Measurements from ENCODE around the gene MED15.
"Not testable (repeated sequence)": the region's sequence is repeated elsewhere in the genome, so short reads cannot be mapped to it uniquely, and the experiment has no call there.

MED15 gene

DNA sequence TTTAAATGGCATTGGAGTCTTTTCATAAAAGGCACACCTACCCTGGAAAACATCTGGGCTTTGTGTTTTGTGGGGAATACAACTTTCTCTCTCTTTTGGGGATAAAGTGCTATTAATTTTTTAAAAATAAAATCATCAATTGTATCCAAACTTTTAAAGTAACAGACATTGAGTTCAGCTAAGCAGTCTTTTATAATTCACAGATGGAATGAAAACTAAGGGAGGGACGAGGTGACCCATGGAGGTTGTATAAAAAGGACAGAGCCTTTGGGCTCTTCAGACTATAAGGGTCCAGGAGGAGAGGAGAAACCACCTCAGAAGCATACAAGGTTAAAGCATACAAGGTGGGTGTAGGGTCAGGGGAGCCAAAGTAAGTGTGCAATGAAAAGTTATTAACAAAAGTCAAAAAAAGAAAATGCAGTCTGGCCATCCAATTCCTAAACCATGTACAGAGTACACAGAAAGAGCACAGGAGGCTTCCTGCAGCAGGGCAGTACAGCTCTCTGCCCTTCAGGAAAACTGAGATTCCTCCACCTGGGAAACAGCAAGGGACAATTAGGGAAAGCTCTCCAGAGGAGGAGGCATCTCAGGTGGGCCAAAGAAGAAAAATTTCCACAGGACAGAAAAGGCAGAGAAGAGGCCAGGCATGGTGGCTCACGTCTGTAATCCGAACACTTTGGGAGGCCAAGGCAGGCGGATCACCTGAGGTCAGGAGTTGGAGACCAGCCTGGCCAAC is 22.3 kb upstream of the MED15 start:
- DNase-seq, result no peak

- no peak for DNase-seq
These were observed 21.2 kb upstream of the MED15 start for GRCh38 chr22:20486229-20486628.

DNA sequence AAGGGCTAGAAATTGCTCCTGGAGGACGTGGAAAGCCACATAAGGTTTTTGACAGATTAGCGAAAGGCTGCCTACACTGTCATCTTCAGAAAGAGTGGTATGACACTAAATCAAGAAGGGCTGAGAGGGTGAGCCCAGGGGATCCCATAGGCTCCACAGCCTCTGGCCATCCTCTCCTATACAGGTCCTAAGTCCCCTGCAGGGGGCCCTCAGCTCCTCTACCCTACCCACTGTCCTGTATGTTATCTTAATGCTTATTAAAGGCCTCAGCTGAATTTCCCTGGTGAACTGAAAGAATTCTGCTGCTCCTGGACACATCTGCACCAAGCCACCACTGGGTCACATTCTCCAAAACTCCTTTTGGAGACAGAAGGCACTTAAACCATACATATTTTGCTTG is 19.7 kb upstream of the MED15 start:
- DNase-seq, result no peak

DNA sequence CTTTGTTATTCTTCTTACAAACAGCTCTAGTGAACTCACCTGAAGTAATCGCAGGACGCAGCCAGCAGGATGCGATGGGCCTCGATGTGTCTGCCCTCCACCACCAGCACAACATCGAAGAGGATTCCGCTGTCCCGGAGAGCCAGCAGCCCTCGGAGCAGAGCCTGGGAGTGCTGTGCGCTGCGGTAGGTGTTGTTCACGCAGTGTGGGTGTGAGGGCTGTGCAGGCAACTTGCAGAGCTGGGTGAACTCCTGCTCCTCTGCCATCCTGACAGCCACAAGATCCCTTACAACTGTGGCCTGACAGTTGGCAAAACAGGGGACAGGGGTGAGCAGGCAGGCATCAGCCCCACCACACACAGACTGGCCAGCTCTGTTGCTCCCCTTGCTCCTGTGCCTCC is 18.5 kb upstream of the MED15 start:
- DNase-seq, result no peak

DNA sequence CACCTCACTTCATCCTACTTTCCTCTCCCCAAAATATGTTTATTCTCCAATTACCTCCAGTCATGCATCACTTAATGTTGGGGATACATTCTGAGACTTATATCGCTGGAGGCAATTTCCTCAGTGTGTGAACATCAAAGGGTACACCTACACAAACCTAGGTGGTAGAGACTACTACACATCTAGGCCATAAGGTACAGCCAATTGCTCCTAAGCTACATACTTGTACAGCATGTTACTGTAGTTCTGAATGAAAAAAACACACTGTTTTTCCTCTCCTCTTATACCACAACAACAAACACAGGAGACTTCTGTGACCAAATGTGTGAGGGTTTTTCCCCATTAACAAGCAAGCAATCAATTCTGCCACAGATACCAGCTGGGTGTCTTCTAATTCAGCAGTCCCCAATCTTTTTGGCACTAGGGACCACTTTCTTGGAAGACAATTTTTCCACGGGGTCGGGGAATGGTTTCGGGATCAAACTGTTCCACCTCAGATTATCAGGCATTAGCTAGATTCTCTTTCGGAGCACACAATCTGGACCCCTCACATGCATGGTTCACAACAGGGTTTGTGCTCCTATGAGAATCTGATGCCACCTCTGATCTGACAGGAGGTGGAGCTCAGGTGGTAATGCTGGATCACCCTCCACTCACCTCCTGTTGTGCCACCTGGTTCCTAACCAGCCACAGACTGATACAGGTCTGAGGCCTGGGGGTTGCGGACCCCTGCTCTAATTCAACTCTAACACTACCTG is 17.0 kb upstream of the MED15 start:
- no peak for DNase-seq

DNA sequence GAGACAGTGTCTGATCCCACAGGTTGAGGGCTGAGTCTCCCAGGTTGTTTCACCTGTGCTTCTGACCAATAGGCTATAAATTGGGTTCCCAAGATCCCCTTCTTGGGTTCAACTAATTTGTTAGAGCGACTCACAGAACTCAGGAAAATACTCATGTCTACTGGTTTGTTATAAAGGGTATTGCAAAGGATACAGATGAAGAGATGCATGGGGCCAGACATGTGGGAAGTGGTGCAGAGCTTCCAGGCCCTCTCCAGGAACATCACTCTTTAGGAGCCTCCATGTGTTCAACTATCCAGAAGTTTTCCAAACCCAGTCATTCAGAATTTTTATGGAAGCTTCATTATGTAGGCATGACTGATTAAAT is 16.5 kb upstream of the MED15 start:
- no peak for DNase-seq

- DNase-seq, result no peak
These were observed 16.1 kb upstream of the MED15 start for GRCh38 chr22:20491346-20491745.

DNA sequence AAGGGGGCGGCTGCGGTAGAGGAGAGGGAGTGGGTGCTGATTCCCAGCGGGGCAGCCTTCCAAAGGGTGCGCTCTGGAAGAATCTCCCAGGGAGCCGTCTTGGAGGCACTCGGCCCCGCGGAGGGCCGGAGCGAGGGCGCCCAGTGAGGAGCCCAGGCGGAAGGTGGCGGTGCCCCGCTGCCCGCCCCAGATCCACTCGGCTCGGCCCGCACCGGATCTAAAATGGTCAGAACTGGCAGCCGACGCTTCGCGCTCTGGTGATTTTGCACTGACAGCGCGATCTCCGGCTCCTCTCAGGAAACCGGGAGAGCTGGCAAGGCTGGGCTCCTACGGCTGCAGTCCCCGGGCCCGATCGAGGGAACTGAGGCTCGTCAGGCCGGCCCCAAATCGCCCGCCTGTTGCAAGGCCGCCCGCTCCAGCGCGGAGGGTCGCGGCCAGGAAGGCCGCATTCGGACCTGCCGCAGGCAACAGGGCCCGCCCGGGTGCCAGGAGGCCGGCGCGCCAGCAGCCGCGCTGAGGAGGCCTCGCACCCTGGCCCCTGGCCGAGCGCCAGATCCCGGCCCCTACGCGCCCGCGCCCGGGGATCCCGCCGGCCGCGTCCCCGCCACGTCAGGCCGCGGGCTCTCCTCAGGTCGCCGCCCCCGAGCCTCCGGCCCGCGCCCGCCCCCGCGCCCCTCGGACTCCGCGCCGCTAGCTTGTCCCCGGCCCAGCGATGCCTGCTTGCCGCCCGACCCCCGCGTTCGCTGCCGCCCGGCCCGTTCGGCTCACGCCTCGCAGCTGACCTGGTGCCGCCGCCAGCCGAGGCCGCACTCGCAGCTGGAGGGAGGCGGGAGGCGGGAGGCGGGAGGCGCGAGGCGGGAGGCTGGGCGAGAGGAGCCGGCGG is 12.2 kb upstream of the MED15 start, which contains the start of gene KLHL22:
Gene KLHL22, minus strand, starts transcription at position 818 of the 883 bp plus-strand sequence. CDS start 6,584 bp downstream, outside the sequence.
- DNase-seq, result peak; percentile 35 to 86 (median 78)

DNA sequence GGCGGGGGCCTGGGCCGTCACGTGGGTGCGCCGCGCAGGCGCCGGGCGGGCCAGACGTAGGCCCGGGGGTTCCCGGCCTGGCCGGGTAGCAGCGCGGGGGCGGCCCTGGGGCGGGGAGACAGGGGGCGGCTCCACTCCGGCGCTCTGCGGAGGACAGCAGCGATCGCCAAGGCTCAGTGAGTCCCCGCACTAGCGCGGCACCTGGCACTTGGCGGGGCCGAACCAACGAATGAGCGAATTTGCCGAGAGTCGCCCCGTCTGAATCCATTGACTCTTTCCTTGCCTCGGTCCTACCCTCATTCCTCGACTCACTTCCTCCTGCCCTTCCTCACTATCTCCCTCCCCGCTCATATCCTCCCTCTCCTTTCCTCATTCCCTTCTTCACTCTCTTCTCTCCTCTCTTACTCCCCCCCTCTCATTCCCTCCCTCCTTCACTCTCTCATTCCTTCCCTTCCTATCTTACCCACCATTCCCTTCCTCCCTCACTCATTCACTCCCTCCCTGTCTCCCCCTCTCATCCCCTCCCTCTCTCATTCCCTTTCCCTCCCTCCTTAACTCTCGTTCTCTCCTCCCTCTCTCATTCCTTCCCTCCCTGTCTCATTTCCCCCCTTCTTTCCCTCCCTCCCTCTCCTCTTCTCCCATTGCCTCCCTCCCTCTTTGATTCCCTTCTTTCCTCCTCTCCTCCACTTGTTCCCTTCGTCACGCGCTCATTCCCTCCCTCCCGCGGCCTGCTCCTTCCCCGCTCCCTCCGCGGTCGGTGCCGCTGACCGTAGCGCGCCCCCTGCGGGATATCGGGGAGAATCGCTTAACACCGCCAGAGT is 11.3 kb upstream of the MED15 start:
- peak; percentile 77 to 89 (median 86) for DNase-seq

- no peak for DNase-seq
These were observed 10.0 kb upstream of the MED15 start for GRCh38 chr22:20497426-20497825.

DNA sequence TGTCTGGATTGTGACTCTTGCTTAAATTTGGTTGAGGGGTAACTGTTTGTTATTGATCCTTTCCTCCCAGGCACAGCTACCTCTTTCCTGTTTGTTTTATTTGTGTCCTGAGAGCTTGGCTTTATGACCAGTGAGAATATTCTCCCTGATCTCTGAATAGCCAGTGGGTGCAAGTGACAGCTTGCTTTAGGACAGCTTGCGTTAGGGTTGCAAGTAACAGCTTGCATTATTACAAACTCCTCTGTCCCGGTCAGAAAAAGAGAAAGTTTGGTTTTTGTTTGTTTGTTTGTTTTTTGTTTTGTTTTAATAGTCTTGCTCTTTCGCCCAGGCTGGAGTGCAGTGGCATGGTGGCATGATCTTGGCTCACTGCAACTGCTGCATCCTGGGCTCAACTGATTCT is 8.5 kb upstream of the MED15 start:
- DNase-seq, result no peak

DNA sequence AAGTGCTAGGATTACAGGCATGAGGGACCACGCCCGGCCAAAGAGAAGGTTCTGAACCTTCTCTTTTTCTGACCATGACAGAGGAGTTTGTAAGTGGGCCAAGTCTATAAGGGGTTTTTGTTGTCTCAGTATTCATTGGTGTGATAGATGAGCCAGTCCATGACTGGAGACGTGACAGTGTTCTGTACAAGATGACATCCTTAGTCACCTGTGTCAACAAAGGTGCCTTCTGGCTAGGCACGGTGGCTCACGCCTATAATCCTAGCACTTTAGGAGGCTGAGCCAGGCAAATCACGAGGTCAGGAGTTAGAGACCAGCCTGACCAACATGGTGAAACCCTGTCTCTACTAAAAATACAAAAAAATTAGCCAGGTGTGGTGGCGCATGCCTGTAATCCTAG is 7.6 kb upstream of the MED15 start:
- DNase-seq, result no peak

GRCh38 chr22:20503816-20504215 is 3.6 kb upstream of the MED15 start:
- DNase-seq, result no peak

DNA sequence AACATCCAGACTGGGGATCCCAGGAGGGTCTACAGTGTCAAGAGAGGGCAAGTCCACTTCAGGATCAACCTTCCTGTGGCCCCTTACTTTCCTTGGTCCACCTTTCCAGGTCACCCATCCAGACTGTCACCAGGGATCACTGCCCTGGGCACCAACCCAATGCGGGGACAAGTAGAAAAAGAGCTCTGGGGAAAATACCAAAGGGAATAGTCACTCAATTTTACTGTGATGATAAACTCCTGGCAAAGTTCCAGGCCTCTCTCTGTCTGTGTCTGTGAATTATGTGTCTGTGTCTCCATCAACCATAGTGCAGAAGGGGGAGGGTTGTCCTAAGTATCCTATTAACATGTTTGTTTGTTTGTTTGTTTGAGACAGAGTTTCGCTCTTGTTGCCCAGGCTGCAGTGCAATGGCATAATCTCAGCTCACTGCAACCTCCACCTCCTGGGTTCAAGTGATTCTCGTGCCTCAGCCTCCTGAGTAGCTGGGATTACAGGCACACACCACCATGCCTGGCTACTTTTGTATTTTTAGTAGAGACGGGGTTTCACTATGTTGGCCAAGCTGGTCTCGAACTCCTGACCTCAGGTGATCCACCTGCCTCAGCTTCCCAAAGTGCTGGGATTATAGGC is 3.0 kb upstream of the MED15 start:
- not testable (repeated sequence) for DNase-seq

- no peak for DNase-seq
These were observed 712 bp upstream of the MED15 start for GRCh38 chr22:20506543-20507252.

- DNase-seq, result not testable (repeated sequence)
These were observed 801 bp downstream of the MED15 start for GRCh38 chr22:20508067-20508755.

- DNase-seq, result no peak
These were observed 1.4 kb downstream of the MED15 start for GRCh38 chr22:20508815-20509271.

DNA sequence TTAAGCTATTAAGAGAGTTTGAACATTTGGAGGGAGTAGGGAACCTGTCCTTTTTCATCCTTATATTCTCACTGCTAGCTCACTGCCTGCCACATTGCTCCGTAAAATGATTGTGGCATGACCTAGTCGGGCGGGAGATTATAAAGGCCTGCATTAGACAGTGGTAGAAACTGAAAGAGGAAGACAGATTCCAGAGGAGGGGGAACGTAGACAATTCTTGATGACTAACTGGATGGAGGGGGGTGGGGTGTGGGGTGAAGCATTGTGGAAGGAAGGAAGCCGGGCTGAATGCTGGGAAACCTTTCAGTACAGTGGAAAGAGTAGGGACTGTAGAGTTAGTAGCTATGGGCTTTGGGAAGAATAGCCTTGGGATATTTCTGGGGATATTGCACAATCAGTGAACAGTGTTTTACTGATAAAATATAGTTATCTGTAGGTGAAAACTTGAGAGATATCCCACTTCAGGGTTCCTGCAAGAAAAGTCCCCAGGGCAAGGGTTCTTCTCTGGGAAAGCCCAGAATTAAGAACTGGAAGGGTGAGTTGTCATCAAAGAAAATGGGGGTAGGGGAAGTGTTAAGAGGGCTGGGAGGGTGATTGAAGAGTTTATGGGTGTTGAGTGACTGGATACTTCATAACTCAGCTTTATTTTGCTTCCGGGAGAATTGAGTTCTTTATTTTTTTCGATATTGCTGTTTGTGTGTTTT is 2.1 kb downstream of the MED15 start:
- no peak for DNase-seq

DNA sequence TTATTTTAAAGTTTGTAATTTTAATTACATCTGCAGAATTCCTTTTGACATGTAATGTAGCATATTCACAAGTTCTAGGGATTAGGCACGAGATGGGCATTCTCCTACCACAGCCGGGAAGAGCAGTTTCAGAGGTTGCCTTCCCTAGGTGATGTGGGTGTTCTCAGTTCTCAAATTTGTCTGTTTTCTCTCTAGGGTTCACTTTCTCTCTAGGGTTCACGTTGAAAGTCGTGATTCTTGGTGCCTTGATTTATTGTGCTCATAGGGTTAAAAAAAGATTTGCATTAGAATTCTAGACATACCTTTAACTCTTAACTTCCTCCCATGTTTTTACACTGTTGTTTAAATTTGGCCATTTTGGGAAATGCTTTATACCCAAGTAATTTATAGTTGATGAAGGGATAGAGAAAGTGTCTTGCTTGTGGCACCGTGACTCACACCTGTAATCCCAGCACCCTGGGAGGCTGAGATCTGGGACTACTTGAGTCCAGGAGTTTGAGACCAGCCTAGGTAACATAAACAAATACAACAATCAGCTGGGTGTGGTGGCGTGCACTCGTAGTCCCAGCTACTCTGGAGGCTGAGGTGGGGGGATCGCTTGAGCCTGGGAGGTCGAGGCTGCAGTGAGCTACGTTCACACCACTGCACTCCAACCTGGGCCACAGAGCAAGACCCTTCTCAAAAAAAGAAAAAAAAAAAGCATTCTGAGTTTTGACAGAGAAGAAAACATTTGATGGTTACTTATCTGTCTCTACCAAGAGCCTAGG is 3.6 kb downstream of the MED15 start:
- DNase-seq, result no peak

All from NCI-H1417 (cell line).